Measurements from ENCODE around the gene TBX20.

TBX20 gene

DNA sequence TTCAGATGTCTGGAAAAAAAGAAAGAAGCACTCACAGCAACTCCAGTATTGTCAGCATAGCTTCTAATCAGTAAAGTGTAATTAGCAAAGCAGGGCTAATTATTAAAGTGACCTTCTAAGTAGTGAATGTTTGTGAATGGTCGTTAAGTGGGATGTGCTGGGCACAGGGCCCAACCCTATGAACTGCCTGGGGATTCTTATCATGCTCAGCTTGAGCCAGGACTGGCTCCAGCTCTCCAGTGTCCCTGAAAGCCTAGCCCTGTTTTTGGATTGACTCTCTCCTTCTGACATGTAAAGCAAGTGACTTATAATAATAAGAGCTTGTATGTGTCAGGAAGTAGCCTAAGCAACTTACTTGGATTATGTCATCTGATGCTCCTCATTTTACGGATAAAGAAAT is 9.5 kb upstream of the TBX20 start:
- H3K27ac ChIP-seq (ENCODE audit: extremely low read depth, low read depth, low read length) = no peak overlapping the region
- ChIA-PET POLR2A (interaction anchor here (1.1 kb wide), 1 partner anchor 10 kb away, joined by 3 read pairs; no protein-coding TSS in a partner anchor), CTCF (no interaction called here)
- TF ChIP-seq ZNF560 (tag by site-specific recombination; IDR thresholded peaks at IDR 0.05; ENCODE audit: borderline replicate concordance) = no peak
- no peak for TF ChIP-seq OSR2 (tag by site-specific recombination; IDR thresholded peaks at IDR 0.05)
- no peak for TF ChIP-seq ZNF302 (tag by site-specific recombination; IDR thresholded peaks at IDR 0.05; ENCODE audit: low read depth)
- TF ChIP-seq, protein P1, sequence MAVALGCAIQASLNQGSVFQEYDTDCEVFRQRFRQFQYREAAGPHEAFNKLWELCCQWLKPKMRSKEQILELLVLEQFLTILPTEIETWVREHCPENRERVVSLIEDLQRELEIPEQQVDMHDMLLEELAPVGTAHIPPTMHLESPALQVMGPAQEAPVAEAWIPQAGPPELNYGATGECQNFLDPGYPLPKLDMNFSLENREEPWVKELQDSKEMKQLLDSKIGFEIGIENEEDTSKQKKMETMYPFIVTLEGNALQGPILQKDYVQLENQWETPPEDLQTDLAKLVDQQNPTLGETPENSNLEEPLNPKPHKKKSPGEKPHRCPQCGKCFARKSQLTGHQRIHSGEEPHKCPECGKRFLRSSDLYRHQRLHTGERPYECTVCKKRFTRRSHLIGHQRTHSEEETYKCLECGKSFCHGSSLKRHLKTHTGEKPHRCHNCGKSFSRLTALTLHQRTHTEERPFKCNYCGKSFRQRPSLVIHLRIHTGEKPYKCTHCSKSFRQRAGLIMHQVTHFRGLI (tag by site-specific recombination; IDR thresholded peaks at IDR 0.05) = no peak
- no peak for TF ChIP-seq ZSCAN30 (tag by site-specific recombination; IDR thresholded peaks at IDR 0.05)
- TF ChIP-seq, protein P2, sequence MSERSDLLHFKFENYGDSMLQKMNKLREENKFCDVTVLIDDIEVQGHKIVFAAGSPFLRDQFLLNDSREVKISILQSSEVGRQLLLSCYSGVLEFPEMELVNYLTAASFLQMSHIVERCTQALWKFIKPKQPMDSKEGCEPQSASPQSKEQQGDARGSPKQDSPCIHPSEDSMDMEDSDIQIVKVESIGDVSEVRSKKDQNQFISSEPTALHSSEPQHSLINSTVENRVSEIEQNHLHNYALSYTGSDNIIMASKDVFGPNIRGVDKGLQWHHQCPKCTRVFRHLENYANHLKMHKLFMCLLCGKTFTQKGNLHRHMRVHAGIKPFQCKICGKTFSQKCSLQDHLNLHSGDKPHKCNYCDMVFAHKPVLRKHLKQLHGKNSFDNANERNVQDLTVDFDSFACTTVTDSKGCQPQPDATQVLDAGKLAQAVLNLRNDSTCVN (tag by site-specific recombination; optimal IDR thresholded peaks at IDR 0.05) = no peak
- TF ChIP-seq MYNN (tag by site-specific recombination; IDR thresholded peaks at IDR 0.05; ENCODE audit: borderline replicate concordance) = no peak
- no peak for TF ChIP-seq ZSCAN16 (tag by site-specific recombination; IDR thresholded peaks at IDR 0.05)
- no peak for TF ChIP-seq ZSCAN5A (tag by site-specific recombination; IDR thresholded peaks at IDR 0.05)
- no peak for TF ChIP-seq ZNF692 (tag by site-specific recombination; IDR thresholded peaks at IDR 0.05)
- TF ChIP-seq IKZF3 (tag by site-specific recombination; IDR thresholded peaks at IDR 0.05) = no peak
- no peak for TF ChIP-seq ZNF768 (tag by site-specific recombination; IDR thresholded peaks at IDR 0.05)
- TF ChIP-seq PBX3 (CRISPR knock-in tag; IDR thresholded peaks at IDR 0.05) = no peak
- TF ChIP-seq YY2 (tag by site-specific recombination; IDR thresholded peaks at IDR 0.05) = no peak
- TF ChIP-seq ZNF488 (tag by site-specific recombination; IDR thresholded peaks at IDR 0.05) = no peak
- no peak for TF ChIP-seq SP3 (tag by site-specific recombination; IDR thresholded peaks at IDR 0.05)
- H3K4me3 ChIP-seq (ENCODE audit: low read depth, low read length) = no peak overlapping the region
- no peaks in the 10 kb centered on the region for H3K9me3 ChIP-seq (ENCODE audit: control insufficient read depth, insufficient read depth, low read depth, low read length)
- H3K4me1 ChIP-seq (ENCODE audit: control insufficient read depth, insufficient read depth, low read length) = no peaks in the 10 kb centered on the region
- H3K36me3 ChIP-seq (ENCODE audit: control insufficient read depth in 2 of 2, insufficient read depth in 1 of 2, low read length in 2 of 2) = no peaks in the 10 kb centered on the region

GRCh38 chr7:35261476-35262285 is 7.8 kb upstream of the TBX20 start:
- no peak overlapping the region for H3K4me3 ChIP-seq (ENCODE audit: low read depth, low read length)
- CTCF ChIA-PET = no interaction called here
- TF ChIP-seq ZNF184 (tag by site-specific recombination; IDR thresholded peaks at IDR 0.05) = no peak

More at GRCh38 chr7:35261476-35262285, 7.8 kb upstream of the TBX20 start:
- Histone ChIP-seq H3K9me3 (ENCODE audit: control insufficient read depth, insufficient read depth, low read depth, low read length) (no peaks in the 10 kb centered on the region), H3K4me1 (ENCODE audit: control insufficient read depth, insufficient read depth, low read length) (no peaks in the 10 kb centered on the region), H3K27ac (ENCODE audit: extremely low read depth, low read depth, low read length) (no peak overlapping the region), H3K36me3 (ENCODE audit: control insufficient read depth in 2 of 2, insufficient read depth in 1 of 2, low read length in 2 of 2) (no peaks in the 10 kb centered on the region)
- POLR2A ChIA-PET = no interaction called here

Data from HEK293 (cell line).